Activated CD4-positive, alpha-beta T cell treated with anti-CD3 and anti-CD28 coated beads for 4 hours (primary cell): ENCODE results near the gene GDA.

Source experiments
- DNase-seq, 2 donors: peaks; one replicate each; pipeline ENCODE4 v3.0.0-alpha.2; 2020

GDA gene

GRCh38 chr9:72151104-72151503 is 1.9 kb downstream of the GDA start:
- no peak for DNase-seq

GRCh38 chr9:72154468-72155285 is 5.4 kb downstream of the GDA start:
- DNase-seq = no peak

GRCh38 chr9:72155301-72155700 is 6.1 kb downstream of the GDA start:
- DNase-seq = no peak

GRCh38 chr9:72156586-72156985 is 7.3 kb downstream of the GDA start:
- DNase-seq = no peak

- DNase-seq = no peak
Measured at GRCh38 chr9:72158680-72159079, 9.4 kb downstream of the GDA start.

GRCh38 chr9:72160446-72161123 is 11.3 kb downstream of the GDA start:
- DNase-seq = no peak

GRCh38 chr9:72165326-72165725 is 16.1 kb downstream of the GDA start:
- DNase-seq = no peak

GRCh38 chr9:72165821-72166547 is 16.7 kb downstream of the GDA start:
- no peak for DNase-seq

GRCh38 chr9:72168075-72168474 is 18.8 kb downstream of the GDA start:
- no peak for DNase-seq

- no peak for DNase-seq
Measured at GRCh38 chr9:72169178-72169577, 19.9 kb downstream of the GDA start.

- DNase-seq = no peak
Measured at GRCh38 chr9:72173080-72173479, 23.8 kb downstream of the GDA start.

GRCh38 chr9:72185561-72185960 is 36.3 kb downstream of the GDA start:
- no peak for DNase-seq

GRCh38 chr9:72187121-72187695 is 38.0 kb downstream of the GDA start:
- DNase-seq = no peak

- DNase-seq = no peak
Measured at GRCh38 chr9:72188232-72188631, 39.0 kb downstream of the GDA start.

- DNase-seq = no peak
Measured at GRCh38 chr9:72193478-72193881, 44.2 kb downstream of the GDA start.

- DNase-seq = no peak
Measured at GRCh38 chr9:72199238-72199637, 50.0 kb downstream of the GDA start.

GRCh38 chr9:72200452-72200851 is 51.2 kb downstream of the GDA start:
- no peak for DNase-seq

- no peak for DNase-seq
Measured at GRCh38 chr9:72202009-72202408, 52.8 kb downstream of the GDA start.

GRCh38 chr9:72203205-72203803 is 54.1 kb downstream of the GDA start:
- no peak for DNase-seq

- DNase-seq = no peak
Measured at GRCh38 chr9:72204062-72204461, 54.8 kb downstream of the GDA start.

GRCh38 chr9:72205513-72205912 is 56.3 kb downstream of the GDA start:
- DNase-seq = no peak

GRCh38 chr9:72207278-72207677 is 58.0 kb downstream of the GDA start:
- DNase-seq = no peak

- DNase-seq = no peak
Measured at GRCh38 chr9:72210522-72210921, 61.3 kb downstream of the GDA start.
